ENCODE results near the gene CSAD. TPM values are rescaled to one million over a fixed set of nuclear protein-coding genes. Genes with fewer than 3 reads are reported as not detected.

The CSAD gene
- total RNA-seq, 1 experiment from 2014 or later = 11.5 TPM

GRCh38 chr12:53190108-53190729, 9.5 kb upstream of the CSAD start:
- ATAC-seq (peak; percentile 97), DNase-seq (ENCODE audit: low spot score) (peak; percentile 78)
- ChIA-PET POLR2A (no interaction called here), CTCF (interaction anchor here (0.7 to 5.4 kb wide), 13 partner anchors 8 to 136 kb away, joined by 3 to 41 read pairs (median 5); partner anchors contain the start of genes IGFBP6 and ZNF740)
- Mint-ChIP-seq H3K4me3 (no peak overlapping the region), H3K27me3 (ENCODE audit: low read depth) (peaks cover 35% of the 10 kb centered on the region), H3K9me3 (no peaks in the 10 kb centered on the region), H3K27ac (no peak overlapping the region), H3K4me1 (peaks cover 16% of the 10 kb centered on the region), H3K36me3 (peaks cover 34% of the 10 kb centered on the region)
- no peak for TF ChIP-seq GABPB1 (CRISPR knock-in tag; IDR thresholded peaks at IDR 0.05)
- TF ChIP-seq, protein P1, sequence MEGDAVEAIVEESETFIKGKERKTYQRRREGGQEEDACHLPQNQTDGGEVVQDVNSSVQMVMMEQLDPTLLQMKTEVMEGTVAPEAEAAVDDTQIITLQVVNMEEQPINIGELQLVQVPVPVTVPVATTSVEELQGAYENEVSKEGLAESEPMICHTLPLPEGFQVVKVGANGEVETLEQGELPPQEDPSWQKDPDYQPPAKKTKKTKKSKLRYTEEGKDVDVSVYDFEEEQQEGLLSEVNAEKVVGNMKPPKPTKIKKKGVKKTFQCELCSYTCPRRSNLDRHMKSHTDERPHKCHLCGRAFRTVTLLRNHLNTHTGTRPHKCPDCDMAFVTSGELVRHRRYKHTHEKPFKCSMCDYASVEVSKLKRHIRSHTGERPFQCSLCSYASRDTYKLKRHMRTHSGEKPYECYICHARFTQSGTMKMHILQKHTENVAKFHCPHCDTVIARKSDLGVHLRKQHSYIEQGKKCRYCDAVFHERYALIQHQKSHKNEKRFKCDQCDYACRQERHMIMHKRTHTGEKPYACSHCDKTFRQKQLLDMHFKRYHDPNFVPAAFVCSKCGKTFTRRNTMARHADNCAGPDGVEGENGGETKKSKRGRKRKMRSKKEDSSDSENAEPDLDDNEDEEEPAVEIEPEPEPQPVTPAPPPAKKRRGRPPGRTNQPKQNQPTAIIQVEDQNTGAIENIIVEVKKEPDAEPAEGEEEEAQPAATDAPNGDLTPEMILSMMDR (IDR thresholded peaks at IDR 0.05) = peak; percentile 53; the same call in 1 of the 2 replicates

GRCh38 chr12:53187145-53187899, 6.6 kb upstream of the CSAD start:
- Mint-ChIP-seq H3K4me3 (no peak overlapping the region), H3K4me1 (peaks cover 18% of the 10 kb centered on the region), H3K36me3 (peaks cover 49% of the 10 kb centered on the region), H3K27ac (no peak overlapping the region), H3K9me3 (no peaks in the 10 kb centered on the region), H3K27me3 (ENCODE audit: low read depth) (peaks cover 6% of the 10 kb centered on the region)
- TF ChIP-seq USF2 (CRISPR knock-in tag; IDR thresholded peaks at IDR 0.05) (no peak), NR2C2 (CRISPR knock-in tag; IDR thresholded peaks at IDR 0.05) (no peak), GRHL2 (CRISPR knock-in tag; IDR thresholded peaks at IDR 0.05; ENCODE audit: insufficient replicate concordance, severe bottlenecking) (no peak), NR1H2 (CRISPR knock-in tag; IDR thresholded peaks at IDR 0.05) (no peak), FOXJ3 (CRISPR knock-in tag; IDR thresholded peaks at IDR 0.05; ENCODE audit: borderline replicate concordance) (no peak), RELA (CRISPR knock-in tag; IDR thresholded peaks at IDR 0.05; ENCODE audit: borderline replicate concordance) (no peak), TCF7 (CRISPR knock-in tag; IDR thresholded peaks at IDR 0.05; ENCODE audit: low read depth) (no peak), IRF2 (CRISPR knock-in tag; IDR thresholded peaks at IDR 0.05; ENCODE audit: borderline replicate concordance, low read depth) (no peak)
- TF ChIP-seq, protein P2, sequence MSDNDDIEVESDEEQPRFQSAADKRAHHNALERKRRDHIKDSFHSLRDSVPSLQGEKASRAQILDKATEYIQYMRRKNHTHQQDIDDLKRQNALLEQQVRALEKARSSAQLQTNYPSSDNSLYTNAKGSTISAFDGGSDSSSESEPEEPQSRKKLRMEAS (CRISPR knock-in tag; IDR thresholded peaks at IDR 0.05) = no peak
- TF ChIP-seq, protein P3, sequence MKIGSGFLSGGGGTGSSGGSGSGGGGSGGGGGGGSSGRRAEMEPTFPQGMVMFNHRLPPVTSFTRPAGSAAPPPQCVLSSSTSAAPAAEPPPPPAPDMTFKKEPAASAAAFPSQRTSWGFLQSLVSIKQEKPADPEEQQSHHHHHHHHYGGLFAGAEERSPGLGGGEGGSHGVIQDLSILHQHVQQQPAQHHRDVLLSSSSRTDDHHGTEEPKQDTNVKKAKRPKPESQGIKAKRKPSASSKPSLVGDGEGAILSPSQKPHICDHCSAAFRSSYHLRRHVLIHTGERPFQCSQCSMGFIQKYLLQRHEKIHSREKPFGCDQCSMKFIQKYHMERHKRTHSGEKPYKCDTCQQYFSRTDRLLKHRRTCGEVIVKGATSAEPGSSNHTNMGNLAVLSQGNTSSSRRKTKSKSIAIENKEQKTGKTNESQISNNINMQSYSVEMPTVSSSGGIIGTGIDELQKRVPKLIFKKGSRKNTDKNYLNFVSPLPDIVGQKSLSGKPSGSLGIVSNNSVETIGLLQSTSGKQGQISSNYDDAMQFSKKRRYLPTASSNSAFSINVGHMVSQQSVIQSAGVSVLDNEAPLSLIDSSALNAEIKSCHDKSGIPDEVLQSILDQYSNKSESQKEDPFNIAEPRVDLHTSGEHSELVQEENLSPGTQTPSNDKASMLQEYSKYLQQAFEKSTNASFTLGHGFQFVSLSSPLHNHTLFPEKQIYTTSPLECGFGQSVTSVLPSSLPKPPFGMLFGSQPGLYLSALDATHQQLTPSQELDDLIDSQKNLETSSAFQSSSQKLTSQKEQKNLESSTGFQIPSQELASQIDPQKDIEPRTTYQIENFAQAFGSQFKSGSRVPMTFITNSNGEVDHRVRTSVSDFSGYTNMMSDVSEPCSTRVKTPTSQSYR (CRISPR knock-in tag; IDR thresholded peaks at IDR 0.05) = no peak
- TF ChIP-seq, protein P4, sequence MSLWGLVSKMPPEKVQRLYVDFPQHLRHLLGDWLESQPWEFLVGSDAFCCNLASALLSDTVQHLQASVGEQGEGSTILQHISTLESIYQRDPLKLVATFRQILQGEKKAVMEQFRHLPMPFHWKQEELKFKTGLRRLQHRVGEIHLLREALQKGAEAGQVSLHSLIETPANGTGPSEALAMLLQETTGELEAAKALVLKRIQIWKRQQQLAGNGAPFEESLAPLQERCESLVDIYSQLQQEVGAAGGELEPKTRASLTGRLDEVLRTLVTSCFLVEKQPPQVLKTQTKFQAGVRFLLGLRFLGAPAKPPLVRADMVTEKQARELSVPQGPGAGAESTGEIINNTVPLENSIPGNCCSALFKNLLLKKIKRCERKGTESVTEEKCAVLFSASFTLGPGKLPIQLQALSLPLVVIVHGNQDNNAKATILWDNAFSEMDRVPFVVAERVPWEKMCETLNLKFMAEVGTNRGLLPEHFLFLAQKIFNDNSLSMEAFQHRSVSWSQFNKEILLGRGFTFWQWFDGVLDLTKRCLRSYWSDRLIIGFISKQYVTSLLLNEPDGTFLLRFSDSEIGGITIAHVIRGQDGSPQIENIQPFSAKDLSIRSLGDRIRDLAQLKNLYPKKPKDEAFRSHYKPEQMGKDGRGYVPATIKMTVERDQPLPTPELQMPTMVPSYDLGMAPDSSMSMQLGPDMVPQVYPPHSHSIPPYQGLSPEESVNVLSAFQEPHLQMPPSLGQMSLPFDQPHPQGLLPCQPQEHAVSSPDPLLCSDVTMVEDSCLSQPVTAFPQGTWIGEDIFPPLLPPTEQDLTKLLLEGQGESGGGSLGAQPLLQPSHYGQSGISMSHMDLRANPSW (CRISPR knock-in tag; conservative IDR thresholded peaks at IDR 0.05; ENCODE audit: low read depth) = no peak
- no peak for ATAC-seq
- ChIA-PET CTCF (interaction anchor here (0.5 to 5.4 kb wide), 13 partner anchors 9 to 246 kb away, joined by 3 to 41 read pairs (median 4); partner anchors contain the start of gene AAAS), POLR2A (interaction anchor here (1.4 kb wide), 1 partner anchor 10 kb away, joined by 3 read pairs; no protein-coding TSS in a partner anchor)
- no peak for DNase-seq (ENCODE audit: low spot score)

Data from WTC11 (cell line).